Measurements from ENCODE around the gene ZNF536.
A peak's percentile ranks its signal among the peaks of the same experiment; 100 is the strongest.

Gene ZNF536

GRCh38 chr19:30539981-30540380 is 167.8 kb downstream of the ZNF536 start:
- DNase-seq, result no peak

- no peak for DNase-seq
These were observed 168.6 kb downstream of the ZNF536 start for GRCh38 chr19:30540761-30541160.

- no peak for DNase-seq
These were observed 169.4 kb downstream of the ZNF536 start for GRCh38 chr19:30541575-30541974.

- no peak for DNase-seq
These were observed 171.2 kb downstream of the ZNF536 start for GRCh38 chr19:30543243-30543945.

GRCh38 chr19:30545752-30546151 is 173.6 kb downstream of the ZNF536 start:
- no peak for DNase-seq

- no peak for DNase-seq
These were observed 174.1 kb downstream of the ZNF536 start for GRCh38 chr19:30546332-30546731.

- DNase-seq, result no peak
These were observed 175.1 kb downstream of the ZNF536 start for GRCh38 chr19:30547246-30547645.

- no peak for DNase-seq
These were observed 177.0 kb downstream of the ZNF536 start for GRCh38 chr19:30549151-30549550.

- DNase-seq, result no peak
These were observed 179.1 kb downstream of the ZNF536 start for GRCh38 chr19:30551271-30551670.

GRCh38 chr19:30552593-30552992 is 180.4 kb downstream of the ZNF536 start:
- no peak for DNase-seq

- no peak for DNase-seq
These were observed 183.0 kb downstream of the ZNF536 start for GRCh38 chr19:30555075-30555790.

- no peak for DNase-seq
These were observed 183.6 kb downstream of the ZNF536 start for GRCh38 chr19:30555791-30556110.

- DNase-seq, result peak; percentile 53 to 76
These were observed 184.1 kb downstream of the ZNF536 start for GRCh38 chr19:30556230-30556711.

GRCh38 chr19:30557212-30557611 is 185.0 kb downstream of the ZNF536 start:
- no peak for DNase-seq

GRCh38 chr19:30557927-30558557 is 185.9 kb downstream of the ZNF536 start:
- no peak for DNase-seq

GRCh38 chr19:30558793-30559192 is 186.6 kb downstream of the ZNF536 start:
- no peak for DNase-seq

- DNase-seq, result no peak
These were observed 187.3 kb downstream of the ZNF536 start for GRCh38 chr19:30559446-30559845.

- DNase-seq, result no peak
These were observed 190.8 kb downstream of the ZNF536 start for GRCh38 chr19:30562981-30563380.

- no peak for DNase-seq
These were observed 191.5 kb downstream of the ZNF536 start for GRCh38 chr19:30563691-30564090.

GRCh38 chr19:30564551-30565011 is 192.4 kb downstream of the ZNF536 start:
- no peak for DNase-seq

GRCh38 chr19:30565636-30566035 is 193.5 kb downstream of the ZNF536 start:
- no peak for DNase-seq

GRCh38 chr19:30566681-30567420 is 194.7 kb downstream of the ZNF536 start:
- DNase-seq, result no peak

GRCh38 chr19:30567536-30568232 is 195.5 kb downstream of the ZNF536 start:
- DNase-seq, result no peak

Data from NCI-H1930 (cell line).